GF-D8 (cell line): ENCODE measurements around the gene KRT15.
"Not testable (repeated sequence)": the region's sequence is repeated elsewhere in the genome, so short reads cannot be mapped to it uniquely, and the experiment has no call there.

Experiments
- DNase-seq: peaks from one replicate; lab custom pipeline; 2025; lab: John Stamatoyannopoulos, UW

KRT15 gene

DNA sequence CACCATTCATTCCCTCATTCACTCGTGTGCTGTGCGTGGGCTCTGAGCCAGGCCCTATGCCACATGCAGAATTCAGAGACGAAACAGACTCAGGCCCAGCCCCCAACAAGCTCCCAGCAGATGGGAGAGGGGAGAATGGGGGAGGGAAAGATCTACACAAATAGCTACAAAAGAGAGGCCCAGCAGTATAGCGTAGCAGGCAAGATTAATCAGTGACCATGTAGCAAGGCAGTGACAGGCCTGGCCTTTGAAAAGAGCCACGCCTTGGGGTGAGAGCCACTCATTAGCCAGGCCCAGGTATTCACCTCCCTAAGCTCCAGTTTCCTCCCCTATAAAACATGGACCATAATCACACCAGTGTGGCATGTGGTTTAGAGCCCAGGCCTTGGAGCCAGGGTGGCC lies 25.8 kb upstream of the KRT15 start:
- DNase-seq: no peak

DNA sequence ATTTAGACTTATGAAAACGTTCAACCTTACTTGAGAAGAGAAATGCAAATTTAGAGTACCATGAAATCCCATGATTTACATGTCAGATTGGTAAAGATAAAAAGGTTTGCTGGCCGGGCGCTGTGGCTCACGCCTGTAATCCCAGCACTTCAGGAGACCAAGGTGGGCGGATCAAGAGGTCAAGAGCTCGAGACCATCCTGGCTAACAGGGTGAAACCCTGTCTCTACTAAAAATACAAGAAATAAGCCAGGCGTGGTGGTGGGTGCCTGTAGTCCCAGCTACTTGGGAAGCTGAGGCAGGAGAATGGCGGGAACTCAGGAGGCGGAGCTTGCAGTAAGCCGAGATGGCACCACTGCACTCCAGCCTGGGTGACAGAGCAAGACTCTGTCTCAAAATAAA lies 24.1 kb upstream of the KRT15 start:
- DNase-seq: not testable (repeated sequence)

DNA sequence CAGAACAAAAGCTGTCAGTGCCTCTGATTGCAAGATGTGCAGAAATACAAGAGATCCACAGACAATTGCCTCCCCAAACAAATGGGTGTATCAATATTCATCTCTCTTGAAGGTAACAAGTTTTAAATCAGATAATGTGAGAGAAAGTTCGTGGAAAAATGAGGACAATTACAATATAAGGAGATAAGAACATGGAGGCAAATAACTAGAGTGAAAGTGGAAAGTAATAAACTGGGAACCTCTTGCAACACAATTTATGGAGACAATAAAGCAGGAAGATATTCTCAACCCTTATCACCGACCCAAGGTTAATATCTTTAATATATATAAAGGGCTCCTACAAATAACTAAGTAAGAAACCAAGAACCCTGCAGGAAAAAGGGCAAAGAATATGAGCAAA lies 23.7 kb upstream of the KRT15 start:
- DNase-seq: no peak

DNA sequence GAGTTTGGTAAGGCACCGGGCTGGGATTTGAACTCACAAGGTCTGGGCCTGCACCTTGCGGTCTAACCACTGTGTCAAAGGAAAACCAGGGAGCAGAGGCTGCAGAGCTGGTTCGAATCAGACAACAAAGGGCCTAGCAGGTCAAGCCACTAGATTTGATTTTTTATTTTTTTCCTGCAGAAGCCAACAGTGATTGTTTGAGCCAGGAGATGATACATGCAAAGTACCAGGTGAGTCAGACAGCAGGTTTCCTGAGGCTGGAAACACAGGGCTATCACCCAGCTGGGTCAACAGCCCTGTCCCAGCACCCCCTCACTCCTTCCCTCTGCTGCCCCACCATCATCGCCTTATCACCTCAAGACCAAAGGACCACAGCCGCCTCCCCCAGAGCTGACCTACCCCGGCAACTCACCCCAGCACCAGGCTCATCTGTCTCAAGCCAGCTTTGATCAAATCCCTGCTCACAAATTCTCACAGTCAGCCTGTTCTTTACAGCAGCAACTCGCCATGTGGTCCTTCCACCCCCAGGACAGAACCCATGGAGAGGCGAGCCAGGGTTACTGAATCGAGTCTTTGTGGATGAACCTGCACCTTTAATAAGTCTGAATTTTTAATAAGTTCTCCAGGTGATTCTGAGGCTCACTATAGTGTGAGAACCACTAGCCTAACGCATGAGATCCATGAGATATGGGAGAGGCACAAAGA lies 22.4 kb upstream of the KRT15 start:
- DNase-seq: no peak

DNA sequence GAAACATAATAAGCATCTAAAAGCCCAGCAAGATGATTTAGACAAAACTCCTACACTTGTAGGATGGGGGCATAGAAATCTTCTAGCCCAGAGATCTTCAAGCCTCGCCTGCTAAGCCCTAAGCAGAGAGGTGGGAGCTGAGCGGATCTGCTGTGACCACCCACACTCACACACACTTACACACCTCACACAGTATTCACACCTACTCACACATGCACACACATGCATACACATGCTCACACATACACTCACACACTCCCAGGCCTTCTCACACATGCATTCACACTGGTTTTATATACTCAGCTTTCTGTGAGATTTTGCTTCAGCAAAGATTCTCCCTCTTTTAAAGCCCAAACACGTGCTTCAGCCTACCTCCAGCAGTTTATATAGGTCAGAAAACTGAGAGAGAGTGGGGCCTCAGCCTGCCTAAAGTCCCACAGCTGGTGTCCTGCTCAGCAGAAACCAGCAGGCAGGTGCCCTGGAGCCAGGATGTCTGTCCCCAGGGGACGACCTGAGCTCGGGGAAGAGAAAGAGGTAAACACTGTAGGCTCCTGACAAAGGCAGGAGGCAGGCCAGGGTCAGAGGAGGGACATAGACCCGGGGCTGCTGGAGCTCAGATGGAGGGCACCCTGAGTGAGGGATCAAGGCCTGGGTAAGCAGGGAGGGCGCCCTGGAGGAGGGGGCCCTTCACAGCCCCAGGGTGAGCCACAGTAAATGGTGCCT lies 21.4 kb upstream of the KRT15 start:
- no peak for DNase-seq

DNA sequence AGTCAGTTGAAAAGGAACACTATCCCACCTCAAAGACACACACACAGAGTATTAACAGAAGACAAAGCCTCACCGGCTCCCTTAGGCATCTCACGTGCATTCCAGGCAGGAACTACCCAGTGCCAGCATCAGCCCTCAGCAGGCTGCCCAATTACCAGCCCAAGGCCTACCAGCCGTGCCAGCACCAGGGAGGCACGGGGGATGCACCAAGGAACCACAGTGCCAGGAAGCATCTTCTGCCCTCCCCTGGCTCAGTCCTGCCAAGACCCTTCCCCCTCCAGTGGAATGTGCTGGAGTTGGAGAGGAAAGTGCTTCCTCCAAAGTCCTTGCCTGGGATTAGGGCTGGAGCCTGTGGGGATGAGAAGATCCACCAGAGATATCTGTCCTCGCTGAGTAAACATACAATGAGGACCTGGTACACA lies 20.4 kb upstream of the KRT15 start:
- no peak for DNase-seq

DNA sequence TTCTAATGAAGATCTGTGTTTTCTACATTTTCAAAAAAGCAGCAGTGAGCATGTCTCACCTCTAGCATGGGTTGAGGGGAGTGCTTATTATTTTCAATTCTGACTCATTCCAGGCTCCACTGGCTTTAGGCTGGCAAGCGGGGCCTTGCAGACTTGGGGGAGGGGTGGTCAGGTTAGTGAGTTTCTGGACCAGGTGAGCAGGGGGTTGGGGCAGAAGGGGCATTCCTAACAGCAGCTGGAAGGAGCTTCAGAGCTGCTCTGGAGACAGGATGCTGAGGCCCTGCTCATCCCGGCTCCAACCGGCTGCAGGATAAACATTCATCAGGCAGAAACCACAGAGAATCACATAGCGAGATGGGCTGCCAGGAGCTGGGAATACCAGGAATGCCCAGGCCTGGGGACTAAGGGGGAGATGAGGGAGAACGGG lies 19.9 kb upstream of the KRT15 start:
- DNase-seq: no peak

DNA sequence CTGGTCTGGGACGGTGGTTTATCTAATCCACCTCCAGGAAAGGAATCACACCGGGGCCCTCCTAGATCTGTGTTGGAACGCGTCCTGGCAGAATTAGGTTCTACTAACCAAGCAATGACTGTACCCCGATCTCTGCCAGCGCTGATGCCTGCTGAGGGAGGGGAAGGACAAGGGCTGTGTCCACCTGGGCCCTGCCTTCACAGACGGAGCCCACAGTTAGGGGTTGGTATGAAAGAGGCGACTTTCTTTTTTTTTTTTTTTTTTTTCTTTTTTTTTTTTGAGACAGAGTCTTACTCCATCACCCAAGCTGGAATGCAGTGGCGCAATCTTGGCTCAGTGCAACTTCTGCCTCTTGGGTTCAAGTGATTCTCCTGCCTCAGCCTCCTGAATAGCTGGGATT lies 19.3 kb upstream of the KRT15 start:
- no peak for DNase-seq

DNA sequence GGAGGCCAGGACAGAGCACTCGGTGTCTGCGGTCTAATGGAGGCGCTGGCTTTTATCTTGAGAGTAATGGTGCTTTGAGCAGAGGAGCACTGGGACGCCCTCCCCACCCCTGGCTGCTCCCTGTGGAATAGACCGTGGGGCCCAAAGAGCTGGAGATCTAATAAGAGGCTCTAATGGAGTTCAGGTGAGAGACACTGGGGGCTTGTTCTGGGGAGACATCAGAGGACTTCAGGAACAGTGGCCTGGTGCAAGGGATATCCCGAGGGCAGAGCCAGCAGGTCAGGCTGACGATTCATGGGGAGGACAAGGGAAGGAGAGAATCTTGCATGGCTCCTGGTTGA lies 18.9 kb upstream of the KRT15 start:
- no peak for DNase-seq

DNA sequence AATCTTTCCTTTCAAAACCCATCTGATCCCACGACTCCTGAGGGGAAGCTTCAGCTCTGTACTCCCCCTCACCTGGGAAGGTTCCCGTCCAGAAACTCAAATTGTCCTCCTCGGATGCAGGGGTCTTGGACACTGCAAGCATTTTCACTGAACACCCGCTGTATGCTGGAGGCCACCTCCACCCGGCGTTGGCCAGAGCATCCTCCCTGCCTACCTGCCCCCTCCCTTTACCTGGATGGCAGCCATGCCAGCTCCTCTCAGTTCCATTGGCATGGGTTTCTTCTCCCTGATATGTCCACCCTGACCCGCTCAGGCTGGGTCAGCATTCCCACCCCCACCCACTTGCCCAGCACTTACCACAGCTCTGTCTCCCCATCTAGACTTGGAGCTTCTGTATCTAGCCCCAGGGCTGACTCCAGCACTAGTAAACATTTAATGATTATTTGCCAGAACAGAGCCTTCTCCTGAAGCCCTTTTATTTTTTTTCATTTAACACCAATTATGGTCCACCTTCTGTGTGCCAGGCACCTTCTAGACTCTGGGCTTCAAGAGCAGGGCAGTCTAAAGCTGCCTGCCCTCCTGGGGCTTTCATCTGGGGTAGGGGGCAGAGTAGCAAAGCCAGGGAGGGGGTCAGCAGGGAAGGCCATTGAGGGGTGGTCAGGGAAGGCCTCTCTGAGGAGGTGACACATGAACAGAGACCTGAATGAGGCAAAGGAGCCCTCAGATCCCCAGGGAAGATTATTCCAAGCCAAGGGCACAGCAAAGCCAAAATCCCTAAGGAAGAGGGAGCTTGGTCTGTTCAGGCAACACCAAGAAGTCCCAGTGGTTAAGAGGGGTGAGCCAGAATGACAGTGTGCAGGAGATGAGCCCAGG lies 18.3 kb upstream of the KRT15 start:
- no peak for DNase-seq

DNA sequence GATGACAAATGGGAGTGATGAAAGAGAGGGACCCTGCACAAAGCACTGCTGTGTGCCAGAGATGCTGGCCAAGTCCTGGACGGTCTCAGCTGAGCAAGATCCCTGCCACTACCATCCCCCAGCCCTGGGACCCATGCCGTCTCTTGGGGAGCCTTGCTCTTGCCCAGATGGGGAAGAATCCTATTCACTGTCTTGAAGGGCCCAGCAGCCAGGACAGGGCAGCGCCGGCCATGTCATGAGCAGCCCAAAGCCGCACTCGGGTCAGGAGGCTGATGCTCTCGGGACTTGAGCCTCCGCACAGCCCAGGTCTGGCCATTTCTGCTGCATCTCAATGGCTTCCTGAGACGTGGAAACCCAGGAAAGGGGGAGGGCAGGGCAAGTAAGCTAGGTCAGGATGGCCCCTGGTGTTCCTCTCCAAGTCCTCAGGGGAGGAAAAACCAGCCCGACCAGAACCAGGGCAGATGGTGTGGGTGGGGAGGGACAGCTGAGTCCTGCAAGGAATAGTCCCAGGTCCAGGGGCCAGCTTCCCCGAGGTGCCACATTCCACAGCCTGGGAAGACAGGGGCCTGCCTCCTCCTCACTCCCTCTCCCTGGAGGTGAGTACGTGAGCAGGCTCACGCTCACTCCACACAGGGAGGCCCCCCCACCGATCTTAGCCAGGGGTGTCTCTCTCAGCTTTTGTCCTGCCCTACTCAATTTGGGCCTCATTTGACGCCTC lies 17.2 kb upstream of the KRT15 start:
- no peak for DNase-seq

DNA sequence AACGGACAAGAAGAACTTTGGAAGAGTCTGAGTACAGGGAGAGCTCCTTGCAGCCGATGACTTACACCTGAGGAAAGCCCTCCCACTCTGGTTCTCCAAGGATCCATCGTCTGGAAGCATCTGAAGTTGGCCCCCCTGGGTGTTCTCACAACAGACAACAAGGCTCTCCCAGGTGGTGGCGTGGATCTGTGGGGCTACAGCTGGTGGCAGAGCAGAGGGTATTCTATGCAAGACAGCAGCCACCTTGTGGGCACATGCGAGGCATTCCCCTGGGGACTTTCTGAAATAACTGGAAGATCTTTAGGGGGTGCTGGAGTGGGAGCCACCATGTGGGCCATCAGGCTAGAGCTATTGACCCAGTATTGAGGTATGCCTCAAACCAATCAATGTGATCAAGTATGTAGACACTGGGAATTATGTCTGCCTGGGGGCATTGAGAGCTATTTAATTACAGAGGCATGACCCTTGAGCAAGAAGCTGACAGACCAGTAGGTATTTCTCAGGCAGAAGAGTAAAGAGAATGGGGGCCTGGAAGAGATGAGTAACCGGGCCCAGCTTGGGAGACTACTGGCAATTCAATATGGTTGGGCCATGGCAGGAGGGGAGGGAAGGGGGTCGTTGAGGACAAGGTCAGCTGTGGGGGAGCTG lies 16.3 kb upstream of the KRT15 start:
- no peak for DNase-seq

DNA sequence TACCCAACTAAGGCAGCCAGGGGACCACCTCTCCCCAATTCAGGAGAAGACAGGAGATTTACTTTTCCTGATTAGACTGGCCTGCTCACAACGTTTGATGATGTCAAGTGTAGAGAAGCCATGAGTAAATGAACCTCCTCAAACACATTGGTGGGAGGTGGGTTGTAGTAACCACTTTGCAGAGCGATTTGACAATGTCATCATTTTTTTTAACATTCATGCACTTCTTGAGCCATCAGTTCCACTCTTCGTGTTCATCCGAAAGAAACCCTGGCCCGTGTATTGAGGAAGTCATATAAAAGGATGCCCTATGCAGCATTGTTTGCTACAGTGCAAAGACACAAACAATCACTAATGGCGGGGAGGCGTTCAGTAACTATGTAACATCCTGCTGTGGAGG lies 14.9 kb upstream of the KRT15 start:
- DNase-seq: no peak

DNA sequence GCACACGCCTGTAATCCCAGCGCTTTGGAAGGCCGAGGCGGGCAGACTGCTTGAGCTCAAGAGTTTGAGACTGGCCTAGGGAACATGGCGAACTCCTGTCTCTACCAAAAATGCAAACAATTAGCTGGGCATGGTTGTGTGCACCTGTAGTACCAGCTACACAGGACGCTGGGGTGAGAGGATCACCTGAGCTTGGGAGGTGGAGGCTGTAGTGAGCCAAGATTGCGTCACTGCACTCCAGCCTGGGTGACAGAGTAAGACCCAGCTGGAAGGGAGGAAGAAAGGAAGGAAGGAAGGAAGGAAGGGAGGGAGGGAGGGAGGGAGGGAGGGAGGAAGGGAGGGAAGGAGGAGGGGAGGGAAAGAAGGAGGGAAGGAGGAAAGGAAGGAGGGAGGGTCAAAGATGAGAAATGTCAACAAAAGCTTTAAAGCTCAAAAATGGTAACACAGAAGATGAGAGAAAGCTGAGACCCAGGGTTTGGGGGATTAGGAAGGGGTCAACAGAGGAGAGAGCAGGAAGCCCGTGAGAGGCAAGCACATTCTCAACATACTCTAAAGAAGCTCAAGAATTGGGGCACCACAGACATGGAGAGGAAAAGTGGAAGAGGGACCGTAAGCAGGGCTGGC lies 14.4 kb upstream of the KRT15 start:
- no peak for DNase-seq

DNA sequence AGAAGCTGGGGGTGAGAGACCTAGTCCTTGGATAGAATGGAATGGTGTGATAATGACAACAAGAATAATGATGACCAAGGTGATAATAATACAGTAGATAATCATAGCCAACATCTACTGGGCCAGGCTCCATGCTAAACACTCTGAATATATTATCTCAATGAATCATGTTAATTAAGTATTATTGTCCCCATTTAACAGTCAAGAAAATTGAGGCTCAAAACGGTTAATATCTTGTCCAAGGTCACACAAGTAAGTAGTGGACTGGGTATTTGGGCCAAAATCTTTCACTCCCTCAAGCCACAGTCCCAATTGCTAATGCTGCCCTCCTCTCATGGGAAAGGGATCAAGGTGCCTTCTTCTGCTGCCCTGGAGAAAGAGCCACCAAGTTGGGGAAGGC lies 13.3 kb upstream of the KRT15 start:
- DNase-seq: no peak

DNA sequence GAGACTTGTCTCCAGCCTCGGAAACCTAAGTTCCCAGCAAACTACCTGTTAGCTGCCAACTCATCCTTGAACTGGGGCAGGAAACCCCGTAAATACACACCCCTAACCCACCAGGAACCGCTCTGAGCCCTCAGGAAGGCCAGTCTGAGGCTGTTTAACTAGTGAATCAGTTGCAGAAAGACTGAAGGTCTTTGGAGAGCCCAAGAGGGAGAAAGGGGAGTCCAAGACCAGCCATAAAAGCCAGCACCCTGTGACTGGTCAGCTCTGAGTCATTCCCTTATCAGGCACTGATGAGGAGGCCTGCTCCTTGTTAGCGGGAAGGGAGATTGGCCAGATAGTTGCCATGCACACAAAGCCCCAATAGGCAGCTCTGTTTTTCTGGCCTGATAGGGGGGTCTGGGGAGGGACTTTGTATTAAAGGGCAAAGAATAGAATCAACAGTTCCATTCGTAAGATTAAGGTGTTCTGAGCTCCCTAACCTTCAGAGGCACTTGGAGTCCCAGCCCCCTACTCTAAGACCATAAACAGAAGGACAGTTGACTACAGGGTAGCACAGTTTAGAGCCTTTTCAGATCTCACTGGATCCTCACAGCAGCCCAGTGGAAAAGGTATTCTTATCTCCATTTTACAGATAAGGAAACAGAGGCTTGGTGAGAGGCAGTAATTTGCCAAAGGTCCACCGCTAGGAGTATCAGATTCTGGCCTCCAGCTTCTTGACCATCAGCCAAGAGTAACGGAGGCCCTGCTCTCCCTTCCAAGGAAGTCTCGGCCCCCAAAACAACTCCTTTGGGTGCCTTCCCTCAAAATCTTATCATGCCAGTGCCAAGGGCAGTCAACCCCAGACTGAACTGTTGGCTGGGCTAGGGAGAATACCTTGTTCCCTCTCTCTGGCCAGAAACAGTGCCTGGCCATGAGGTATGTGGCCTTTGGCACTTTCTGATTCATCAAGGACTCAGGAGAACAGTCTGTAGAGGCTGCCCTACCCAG lies 11.7 kb upstream of the KRT15 start:
- DNase-seq: no peak

DNA sequence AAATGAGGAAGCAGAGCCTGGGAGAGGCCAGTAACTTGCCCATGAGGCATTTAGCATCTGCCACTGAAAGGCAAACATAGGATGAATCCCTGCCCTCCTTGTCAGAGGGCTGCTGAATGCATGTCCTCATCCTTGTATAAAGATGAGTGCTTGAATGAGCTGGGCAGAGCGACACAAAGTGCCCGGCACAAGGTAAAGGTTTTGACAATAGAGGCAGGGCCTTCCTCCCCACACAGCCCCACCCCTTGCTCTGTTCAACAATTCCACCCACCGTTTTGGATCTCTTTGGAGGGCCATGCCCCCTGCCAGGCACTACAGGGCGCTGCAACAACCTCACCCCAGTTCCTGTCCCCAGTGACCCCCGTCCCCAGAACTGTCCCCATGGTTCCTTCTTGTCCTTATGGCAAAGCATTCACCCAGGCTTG lies 10.8 kb upstream of the KRT15 start:
- no peak for DNase-seq

DNA sequence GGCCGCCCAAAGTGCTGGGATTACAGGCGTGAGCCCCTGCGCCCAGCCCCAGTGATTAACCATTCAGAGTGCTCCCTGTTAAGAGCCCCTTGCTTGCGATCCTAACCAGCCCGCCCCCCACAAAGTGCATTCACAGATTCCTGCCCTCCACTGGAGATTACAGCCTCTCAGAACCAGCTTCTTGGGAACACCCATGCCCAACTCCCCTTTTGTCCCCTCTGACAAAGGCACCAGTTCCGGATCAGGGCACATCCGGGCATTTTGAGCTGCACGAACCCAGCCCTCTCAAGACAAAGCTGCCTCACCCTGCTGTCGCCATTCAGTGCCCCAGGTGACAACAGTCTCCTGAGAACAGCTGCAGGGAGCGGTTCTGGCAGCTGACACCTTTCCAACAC lies 10.3 kb upstream of the KRT15 start:
- no peak for DNase-seq

DNA sequence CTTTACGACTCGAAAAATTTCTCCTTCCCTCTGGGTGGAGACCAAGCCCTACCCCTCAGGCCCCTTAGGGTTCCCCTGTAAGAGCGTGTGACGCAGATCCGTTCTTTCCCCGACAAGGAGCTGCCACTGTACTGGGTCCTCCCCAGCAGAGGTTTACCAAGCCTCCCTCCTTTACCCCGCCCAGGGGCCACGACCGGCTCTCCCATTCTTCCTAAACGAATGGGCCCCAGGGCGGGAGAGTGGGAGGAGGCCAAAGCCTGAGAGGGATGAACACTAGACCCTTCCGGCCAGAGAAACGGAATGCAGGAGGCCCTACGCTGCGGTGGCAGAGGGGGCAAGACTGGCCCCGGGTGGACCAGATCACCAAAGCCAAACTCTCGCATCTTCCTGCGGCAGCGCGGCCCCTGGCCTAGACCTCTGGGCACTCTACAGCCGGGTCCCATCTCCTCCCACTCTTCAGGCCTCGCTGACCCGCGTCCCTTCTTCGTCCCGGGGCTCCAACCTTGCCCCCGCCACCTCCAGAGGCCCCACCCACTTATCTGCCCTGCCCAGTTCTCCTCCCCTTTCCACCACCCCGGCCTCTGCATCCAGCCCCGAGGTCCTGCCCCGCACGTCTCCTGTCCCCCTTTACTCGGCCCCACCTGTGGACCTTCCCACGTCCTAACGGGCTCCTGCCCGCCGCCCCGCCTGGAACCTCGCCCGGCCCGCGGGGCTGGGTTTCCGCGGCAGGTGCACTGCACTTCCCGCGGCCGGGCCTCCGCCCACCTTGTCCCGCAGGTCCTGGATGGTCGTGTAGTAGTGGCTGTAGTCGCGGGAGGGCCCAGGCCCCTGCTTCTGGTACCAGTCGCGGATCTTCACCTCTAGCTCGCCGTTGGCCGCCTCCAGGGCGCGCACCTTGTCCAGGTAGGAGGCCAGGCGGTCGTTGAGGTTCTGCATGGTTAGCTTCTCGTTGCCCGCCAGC lies 8.7 kb upstream of the KRT15 start:
- DNase-seq: no peak
